Superior temporal gyrus (tissue), 1 donor: ENCODE measurements around the gene CAPN9.

Experiments used
- DNase-seq: peaks from one replicate; pipeline ENCODE4 v3.0.0-alpha.2; 2016; ENCODE audit errors: extremely low spot score

Gene CAPN9

GRCh38 chr1:230796626-230797025 lies 49.4 kb downstream of the CAPN9 start:
- no peak for DNase-seq

DNA sequence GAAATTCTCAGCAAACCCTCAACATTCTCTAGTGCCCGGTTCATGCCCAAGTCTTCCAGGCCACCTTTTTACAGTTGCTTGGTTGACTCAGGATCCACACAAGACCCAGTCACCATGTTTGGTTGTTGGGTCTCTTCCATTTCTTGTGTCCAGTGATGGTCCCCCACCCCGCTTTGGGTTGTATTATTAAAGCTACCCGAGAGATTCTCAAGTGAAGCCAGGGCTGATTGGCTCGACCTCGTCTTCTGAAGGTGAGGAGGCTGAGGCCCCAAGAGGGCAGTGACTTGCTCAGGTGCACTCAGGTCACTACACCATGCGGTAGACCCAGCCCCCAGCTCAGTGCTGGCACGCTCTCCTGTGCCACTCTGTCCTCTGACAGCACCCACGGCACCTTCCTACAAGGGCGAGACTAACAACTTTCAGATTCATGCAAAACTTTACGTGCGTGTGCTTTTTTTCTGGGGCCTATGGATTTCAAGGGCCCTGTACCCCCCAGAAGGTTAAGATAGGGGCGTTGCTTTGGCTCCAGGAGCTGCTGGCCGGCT lies 50.3 kb downstream of the CAPN9 start:
- DNase-seq: no peak

- peak; percentile 93 for DNase-seq
These were observed 50.8 kb downstream of the CAPN9 start for GRCh38 chr1:230797942-230798365.

GRCh38 chr1:230798491-230798890 lies 51.3 kb downstream of the CAPN9 start:
- no peak for DNase-seq

GRCh38 chr1:230800891-230801840 lies 54.0 kb downstream of the CAPN9 start:
- no peak for DNase-seq

GRCh38 chr1:230804396-230804795 lies 57.2 kb downstream of the CAPN9 start:
- DNase-seq: peak; percentile 53

DNA sequence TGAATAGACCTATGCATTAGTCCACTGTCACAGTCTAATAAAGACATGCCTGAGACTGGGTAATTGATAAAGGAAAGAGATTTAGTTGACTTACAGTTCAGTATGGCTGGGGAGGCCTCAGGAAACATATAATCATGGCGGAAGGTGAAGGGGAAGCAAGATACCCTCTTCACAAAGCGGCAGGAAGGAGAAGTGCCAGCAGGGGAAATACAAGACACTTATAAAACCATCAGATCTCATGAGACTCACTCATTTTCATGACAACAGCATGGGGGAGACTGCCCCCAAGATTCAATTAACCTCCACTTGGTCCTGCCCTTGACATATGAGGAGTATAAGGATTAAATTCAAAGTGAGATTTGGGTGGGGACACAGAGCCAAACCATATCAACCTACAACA lies 59.4 kb downstream of the CAPN9 start:
- DNase-seq: no peak

GRCh38 chr1:230807029-230807428 lies 59.8 kb downstream of the CAPN9 start:
- DNase-seq: peak; percentile 100

DNA sequence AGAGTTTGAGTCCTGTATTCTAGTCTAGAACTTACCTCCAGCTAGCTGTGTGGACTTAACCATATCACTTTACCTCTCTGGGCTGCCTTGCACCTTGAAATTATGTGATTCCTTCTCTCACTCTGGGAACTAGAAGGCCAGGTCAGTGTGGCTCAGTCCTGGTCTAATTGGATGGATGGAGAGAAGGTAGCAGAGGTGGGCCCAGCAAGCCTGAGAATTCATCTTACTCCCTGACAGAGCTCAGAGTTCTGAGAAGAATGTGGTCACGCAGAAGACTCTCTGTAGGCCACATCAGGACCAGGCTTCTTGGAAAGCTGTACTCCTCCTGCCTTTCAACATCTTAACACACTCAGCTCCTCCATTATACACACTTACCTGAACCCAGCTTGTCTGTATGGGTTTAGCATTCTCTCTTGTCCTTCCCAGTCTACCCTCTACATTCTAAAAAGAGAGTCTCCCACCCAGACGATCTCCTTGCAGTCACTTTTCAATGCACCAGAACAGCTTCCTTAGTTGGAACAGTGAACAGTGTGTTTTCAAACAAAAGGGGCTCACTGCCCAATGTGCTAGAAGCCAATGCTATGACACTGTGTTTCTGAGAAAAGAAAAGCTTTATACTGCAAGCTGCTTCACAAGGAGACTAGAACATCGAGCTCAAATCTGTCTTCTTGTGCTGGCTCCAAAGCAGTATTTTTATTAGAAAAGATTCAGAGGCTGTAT lies 60.5 kb downstream of the CAPN9 start:
- peak; percentile 98 for DNase-seq

- DNase-seq: no peak
These were observed 61.2 kb downstream of the CAPN9 start for GRCh38 chr1:230808281-230808872.

DNA sequence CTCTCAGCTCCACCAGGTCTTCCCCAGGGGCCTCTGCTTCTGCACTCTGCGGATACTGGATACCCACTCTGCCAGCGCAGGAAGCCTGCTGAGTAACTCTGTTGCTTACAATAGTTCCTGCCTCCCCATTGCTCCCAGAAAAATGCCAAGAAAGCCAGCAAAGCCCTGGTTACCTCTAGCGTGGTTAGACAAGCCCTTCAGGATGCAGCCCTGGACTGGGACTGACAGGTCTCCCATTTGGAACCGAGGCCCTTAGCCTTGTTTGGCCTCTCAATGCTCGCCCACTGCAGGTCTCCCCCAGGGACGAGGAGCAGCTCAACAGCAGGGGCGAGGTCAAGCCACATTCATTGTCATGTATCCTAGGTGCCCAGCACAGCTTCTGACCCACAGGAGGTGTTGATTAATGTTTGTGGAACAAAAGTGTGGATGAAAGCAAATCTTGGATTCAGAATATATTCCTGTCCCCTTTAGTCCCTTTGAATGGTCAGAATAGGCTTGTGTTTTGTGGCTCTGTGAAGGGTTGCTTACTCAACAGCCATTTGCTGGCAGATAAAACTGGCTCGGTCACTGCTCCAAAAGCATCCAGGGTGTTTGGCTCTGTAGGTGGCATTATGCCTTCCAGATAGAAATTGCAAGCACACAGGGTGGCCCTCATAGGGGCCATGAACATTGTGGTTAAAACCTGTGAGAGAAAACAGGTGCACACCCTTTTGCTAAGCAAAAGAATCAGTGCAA lies 62.2 kb downstream of the CAPN9 start:
- DNase-seq: peak; percentile 72

DNA sequence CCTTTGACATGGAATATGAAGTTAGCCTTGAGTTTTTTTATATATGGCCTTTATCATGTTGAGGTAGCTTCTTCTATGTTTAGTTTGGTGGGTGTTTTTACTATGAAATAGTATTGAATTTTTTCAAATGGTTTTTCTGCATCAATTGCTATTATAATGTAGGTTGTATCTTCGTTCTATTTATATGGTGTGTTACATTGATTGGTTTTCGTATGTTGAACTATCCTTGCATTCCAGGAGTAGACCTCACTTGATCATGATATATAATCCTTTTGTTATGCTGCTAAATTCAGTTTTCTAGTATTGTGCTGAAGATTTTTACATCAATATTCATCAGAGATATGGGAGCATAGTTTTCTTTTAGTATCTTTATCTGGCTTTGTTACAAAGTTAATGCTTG lies 65.4 kb downstream of the CAPN9 start:
- no peak for DNase-seq

- no peak for DNase-seq
These were observed 67.9 kb downstream of the CAPN9 start for GRCh38 chr1:230814949-230815692.

DNA sequence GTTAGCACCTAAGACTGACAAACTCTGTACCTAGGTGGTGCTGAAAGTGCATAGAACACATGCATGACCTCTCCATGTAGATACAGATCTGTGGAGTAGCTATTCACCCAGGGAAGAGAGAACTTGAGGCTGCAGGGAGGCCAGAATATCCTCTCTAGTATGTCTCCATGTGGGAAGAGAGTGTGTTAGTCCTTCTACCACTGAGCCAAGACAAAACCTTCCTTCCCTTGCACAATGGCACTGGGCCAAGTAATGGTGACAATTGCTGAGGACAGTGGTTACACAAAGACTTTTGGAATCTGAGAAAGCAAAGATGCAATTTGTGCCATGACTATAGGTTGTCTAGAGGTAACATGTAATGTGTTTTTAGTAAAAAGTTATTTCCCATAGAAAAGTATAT lies 68.8 kb downstream of the CAPN9 start:
- peak; percentile 33 for DNase-seq

GRCh38 chr1:230818367-230818766 lies 71.2 kb downstream of the CAPN9 start:
- no peak for DNase-seq

DNA sequence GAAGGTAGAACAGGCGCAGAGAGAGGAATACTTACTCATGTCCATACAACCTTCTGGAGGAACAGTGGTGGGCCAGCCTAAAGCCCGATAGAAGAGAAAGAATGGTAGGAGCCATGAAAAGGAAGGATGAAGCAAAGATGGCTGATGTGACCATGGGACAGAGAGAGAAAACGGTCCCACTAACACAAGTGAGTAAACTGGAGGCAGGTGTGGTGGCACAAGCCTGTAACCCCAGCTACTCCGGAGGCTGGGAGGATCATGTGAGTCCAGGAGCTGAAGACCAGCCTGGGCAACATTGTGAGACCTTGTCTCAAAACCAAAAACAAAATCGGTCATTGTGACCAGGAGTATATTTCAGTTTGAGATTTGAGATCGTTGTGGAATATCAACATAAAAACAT lies 71.7 kb downstream of the CAPN9 start:
- no peak for DNase-seq

GRCh38 chr1:230819976-230820375 lies 72.8 kb downstream of the CAPN9 start:
- no peak for DNase-seq

- DNase-seq: peak; percentile 96
These were observed 73.4 kb downstream of the CAPN9 start for GRCh38 chr1:230820568-230820967.

GRCh38 chr1:230821346-230821745 lies 74.2 kb downstream of the CAPN9 start:
- no peak for DNase-seq

- no peak for DNase-seq
These were observed 74.9 kb downstream of the CAPN9 start for GRCh38 chr1:230822092-230822581.

DNA sequence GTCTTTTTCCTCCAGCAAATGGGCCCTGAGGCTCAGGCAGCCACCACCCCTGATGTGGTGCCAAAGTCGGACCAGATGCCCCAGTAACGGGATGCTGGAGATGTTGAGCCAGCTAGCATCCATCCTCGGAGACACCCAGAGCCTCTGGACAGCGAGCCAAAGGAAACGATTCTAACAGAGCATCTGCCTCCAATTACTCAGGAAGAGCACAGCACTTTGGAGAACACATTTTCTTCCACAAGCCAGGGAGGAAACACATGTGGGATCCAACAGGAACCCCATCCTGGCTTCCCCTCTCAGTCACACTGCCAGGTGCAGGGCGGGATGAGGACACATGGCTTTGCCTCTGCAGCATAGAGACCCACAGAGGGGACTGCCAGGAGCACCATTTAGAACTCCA lies 76.2 kb downstream of the CAPN9 start:
- DNase-seq: peak; percentile 53
